ENCODE results near the gene PAN2.

The PAN2 gene

DNA sequence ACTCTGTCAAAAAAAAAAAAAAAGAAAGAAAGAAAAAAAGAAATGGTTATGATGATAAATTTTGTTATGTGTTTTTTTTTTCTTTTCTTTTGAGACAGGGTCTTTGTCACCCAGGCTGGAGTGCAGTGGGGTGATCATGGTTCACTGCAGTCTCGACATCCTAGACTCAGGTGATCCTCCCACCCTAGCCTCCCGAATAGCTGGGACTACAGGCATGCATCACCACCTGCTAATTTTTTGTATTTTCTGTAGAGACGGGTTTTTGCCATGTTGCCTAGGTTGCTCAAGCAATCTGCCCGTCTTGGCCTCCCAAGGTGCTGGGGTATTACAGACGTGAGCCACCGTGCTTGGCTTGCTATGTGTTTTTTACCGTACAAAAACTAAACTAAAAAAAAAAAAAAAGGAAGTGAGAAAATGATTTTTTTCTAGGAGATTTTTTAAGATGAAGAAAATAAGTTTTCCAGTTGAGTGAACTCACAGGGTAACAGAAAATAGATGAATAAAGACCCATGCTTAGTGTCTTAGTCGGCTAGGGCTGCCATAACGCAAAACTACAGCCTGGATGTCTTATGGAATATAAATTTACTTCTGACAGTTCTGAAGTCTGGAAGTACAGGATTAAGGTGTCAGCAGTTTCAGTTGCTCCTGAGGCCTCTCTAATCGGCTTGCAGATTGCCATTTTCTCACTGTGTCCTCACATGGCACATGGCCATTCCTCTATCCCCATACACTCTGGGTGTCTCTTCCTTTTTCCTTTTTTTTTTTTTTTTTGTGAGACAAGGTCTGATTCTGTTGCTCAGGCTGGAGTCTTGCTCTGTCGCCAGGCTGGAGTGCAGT is 42.0 kb upstream of the PAN2 start:
- no peak for ATAC-seq (ENCODE audit: low read depth)
- TF ChIP-seq, protein P1, sequence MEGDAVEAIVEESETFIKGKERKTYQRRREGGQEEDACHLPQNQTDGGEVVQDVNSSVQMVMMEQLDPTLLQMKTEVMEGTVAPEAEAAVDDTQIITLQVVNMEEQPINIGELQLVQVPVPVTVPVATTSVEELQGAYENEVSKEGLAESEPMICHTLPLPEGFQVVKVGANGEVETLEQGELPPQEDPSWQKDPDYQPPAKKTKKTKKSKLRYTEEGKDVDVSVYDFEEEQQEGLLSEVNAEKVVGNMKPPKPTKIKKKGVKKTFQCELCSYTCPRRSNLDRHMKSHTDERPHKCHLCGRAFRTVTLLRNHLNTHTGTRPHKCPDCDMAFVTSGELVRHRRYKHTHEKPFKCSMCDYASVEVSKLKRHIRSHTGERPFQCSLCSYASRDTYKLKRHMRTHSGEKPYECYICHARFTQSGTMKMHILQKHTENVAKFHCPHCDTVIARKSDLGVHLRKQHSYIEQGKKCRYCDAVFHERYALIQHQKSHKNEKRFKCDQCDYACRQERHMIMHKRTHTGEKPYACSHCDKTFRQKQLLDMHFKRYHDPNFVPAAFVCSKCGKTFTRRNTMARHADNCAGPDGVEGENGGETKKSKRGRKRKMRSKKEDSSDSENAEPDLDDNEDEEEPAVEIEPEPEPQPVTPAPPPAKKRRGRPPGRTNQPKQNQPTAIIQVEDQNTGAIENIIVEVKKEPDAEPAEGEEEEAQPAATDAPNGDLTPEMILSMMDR (IDR thresholded peaks at IDR 0.05; ENCODE audit: poor library complexity, severe bottlenecking) = no peak
- no peaks in the 10 kb centered on the region for H3K36me3 ChIP-seq (ENCODE audit: low read depth)
- H3K9me3 ChIP-seq (ENCODE audit: severe bottlenecking) = no peaks in the 10 kb centered on the region
- no peaks in the 10 kb centered on the region for H3K27me3 ChIP-seq (ENCODE audit: insufficient read depth, poor library complexity, severe bottlenecking)
- H3K4me1 ChIP-seq (ENCODE audit: insufficient read depth, poor library complexity, severe bottlenecking) = no peaks in the 10 kb centered on the region
- no peak overlapping the region for H3K27ac ChIP-seq (ENCODE audit: poor library complexity, severe bottlenecking)
- no peak overlapping the region for H3K4me3 ChIP-seq (ENCODE audit: severe bottlenecking)
- no peak for DNase-seq (ENCODE audit: low spot score)

DNA sequence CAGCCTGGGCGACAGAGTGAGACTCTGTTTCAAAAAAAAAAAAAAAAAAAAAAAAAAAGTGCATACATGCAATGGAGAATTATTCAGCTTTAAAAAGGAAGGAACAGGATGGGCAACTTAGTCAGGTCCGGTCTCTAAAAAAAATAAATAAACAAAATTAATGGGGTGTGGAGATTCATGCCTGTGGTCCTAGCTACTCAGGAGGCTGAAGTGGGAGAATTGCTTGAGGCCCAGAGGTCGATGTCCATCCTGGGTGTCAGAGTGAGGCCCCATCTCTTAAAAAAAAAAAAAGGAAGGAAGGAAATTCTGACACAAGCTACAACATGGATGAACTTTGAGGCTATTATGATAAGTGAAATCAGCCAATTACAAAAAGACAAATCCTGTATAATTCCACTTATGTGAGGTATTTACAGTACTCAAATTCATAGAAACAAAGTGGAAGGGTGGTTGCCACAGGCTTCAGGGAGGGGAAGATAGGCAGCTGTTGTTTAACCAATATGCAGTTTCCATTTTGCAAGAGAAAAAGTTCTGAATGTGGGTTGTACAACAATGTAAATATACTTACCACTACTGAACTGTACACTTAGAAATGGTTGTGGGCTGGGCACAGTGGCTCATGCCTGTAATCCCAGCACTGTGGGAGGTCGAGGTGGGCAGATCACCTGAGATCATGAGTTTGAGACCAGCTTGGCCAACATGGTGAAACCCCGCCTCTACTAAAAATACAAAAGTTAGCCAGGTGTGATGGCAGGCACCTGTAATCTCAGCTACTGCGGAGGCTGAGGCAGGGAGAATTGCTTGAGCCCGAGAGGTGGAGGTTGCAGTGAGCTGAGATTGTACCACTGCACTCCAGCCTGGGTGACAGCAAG is 41.2 kb upstream of the PAN2 start:
- Histone ChIP-seq H3K4me3 (ENCODE audit: severe bottlenecking) (no peak overlapping the region), H3K27me3 (ENCODE audit: insufficient read depth, poor library complexity, severe bottlenecking) (no peaks in the 10 kb centered on the region), H3K36me3 (ENCODE audit: low read depth) (no peaks in the 10 kb centered on the region), H3K9me3 (ENCODE audit: severe bottlenecking) (no peaks in the 10 kb centered on the region), H3K27ac (ENCODE audit: poor library complexity, severe bottlenecking) (no peak overlapping the region), H3K4me1 (ENCODE audit: insufficient read depth, poor library complexity, severe bottlenecking) (no peaks in the 10 kb centered on the region)
- DNase-seq (ENCODE audit: low spot score) (no peak), ATAC-seq (ENCODE audit: low read depth) (no peak)
- TF ChIP-seq, protein P1 (IDR thresholded peaks at IDR 0.05; ENCODE audit: poor library complexity, severe bottlenecking) = no peak

DNA sequence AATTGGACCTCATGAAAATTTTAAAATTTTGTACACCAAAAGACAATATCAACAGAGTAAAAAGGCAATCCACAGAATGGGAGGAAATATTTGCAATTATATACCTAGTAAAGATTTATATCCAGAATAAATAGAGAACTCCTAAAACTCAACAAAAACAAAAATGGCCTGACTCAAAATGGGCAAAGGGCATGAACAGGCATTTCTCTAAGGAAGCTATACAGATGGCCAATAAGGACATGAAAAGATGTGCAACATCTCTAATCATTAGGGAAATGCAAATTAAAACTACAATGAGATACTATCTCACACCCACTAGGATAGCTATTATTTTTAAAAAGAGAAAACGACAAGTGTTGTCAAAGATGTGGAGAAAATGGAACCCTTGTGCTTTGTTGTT is 39.7 kb upstream of the PAN2 start:
- ATAC-seq (ENCODE audit: low read depth) = no peak
- DNase-seq (ENCODE audit: low spot score) = no peak
- no peaks in the 10 kb centered on the region for H3K27me3 ChIP-seq (ENCODE audit: insufficient read depth, poor library complexity, severe bottlenecking)
- H3K27ac ChIP-seq (ENCODE audit: poor library complexity, severe bottlenecking) = no peak overlapping the region
- H3K9me3 ChIP-seq (ENCODE audit: severe bottlenecking) = no peaks in the 10 kb centered on the region
- H3K4me1 ChIP-seq (ENCODE audit: insufficient read depth, poor library complexity, severe bottlenecking) = no peaks in the 10 kb centered on the region
- TF ChIP-seq, protein P1 (IDR thresholded peaks at IDR 0.05; ENCODE audit: poor library complexity, severe bottlenecking) = no peak
- no peak overlapping the region for H3K4me3 ChIP-seq (ENCODE audit: severe bottlenecking)
- H3K36me3 ChIP-seq (ENCODE audit: low read depth) = no peaks in the 10 kb centered on the region

DNA sequence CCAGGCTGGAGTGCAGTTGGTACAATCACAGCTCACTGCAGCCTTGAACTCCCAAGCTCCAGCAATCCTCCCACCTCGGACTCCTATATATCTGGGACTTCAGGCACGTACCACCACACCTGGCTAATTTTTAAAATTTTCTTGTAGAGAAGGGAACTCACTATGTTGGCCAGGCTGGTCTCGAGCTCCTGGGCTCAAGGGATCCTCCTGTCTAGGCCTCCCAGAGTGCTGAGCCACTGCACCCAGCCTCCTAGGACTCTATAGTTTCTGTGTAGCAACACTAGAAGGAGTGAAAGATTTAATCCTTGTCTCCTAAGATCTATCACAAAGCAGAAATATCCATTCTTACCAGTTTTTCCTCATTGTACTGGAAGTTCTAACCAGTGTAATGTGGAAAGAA is 33.1 kb upstream of the PAN2 start:
- H3K36me3 ChIP-seq (ENCODE audit: low read depth) = no peaks in the 10 kb centered on the region
- H3K9me3 ChIP-seq (ENCODE audit: severe bottlenecking) = no peaks in the 10 kb centered on the region
- no peaks in the 10 kb centered on the region for H3K27me3 ChIP-seq (ENCODE audit: insufficient read depth, poor library complexity, severe bottlenecking)
- no peak for ATAC-seq (ENCODE audit: low read depth)
- no peak overlapping the region for H3K4me3 ChIP-seq (ENCODE audit: severe bottlenecking)
- peak; percentile 4 for DNase-seq (ENCODE audit: low spot score)
- no peaks in the 10 kb centered on the region for H3K4me1 ChIP-seq (ENCODE audit: insufficient read depth, poor library complexity, severe bottlenecking)
- H3K27ac ChIP-seq (ENCODE audit: poor library complexity, severe bottlenecking) = no peak overlapping the region
- TF ChIP-seq, protein P1 (IDR thresholded peaks at IDR 0.05; ENCODE audit: poor library complexity, severe bottlenecking) = no peak

All from RWPE2 (cell line).